ENCODE measurements around the gene EFNB3.
A peak's percentile ranks its signal among the peaks of the same experiment; 100 is the strongest.

The EFNB3 gene

GRCh38 chr17:7703584-7704479, 1.2 kb upstream of the EFNB3 start:
- H3K9me3 ChIP-seq, result no peaks in the 10 kb centered on the region
- 0 out of 2 replicates have a peak, but pooled peaks cover 6% of the 10 kb centered on the region for H3K27me3 ChIP-seq
- 0 out of 2 replicates have a peak, but pooled peaks cover 6% of the 10 kb centered on the region for H3K4me1 ChIP-seq
- no peak overlapping the region for H3K4me3 ChIP-seq (ENCODE audit: low read depth, low read length)
- TF ChIP-seq CTCF (IDR thresholded peaks at IDR 0.05; ENCODE audit: low read depth, low read length), result no peak
- no peaks in the 10 kb centered on the region for H3K36me3 ChIP-seq
- peak; percentile 51 for DNase-seq

- Histone ChIP-seq H3K27me3 (0 out of 2 replicates have a peak, but pooled peaks cover 6% of the 10 kb centered on the region), H3K4me1 (0 out of 2 replicates have a peak, but pooled peaks cover 6% of the 10 kb centered on the region), H3K36me3 (no peaks in the 10 kb centered on the region), H3K9me3 (no peaks in the 10 kb centered on the region), H3K4me3 (ENCODE audit: low read depth, low read length) (peak overlapping the region; percentile 44)
- no peak for TF ChIP-seq CTCF (IDR thresholded peaks at IDR 0.05; ENCODE audit: low read depth, low read length)
- DNase-seq, result no peak
These were observed 560 bp downstream of the EFNB3 start for GRCh38 chr17:7705269-7706255.

DNA sequence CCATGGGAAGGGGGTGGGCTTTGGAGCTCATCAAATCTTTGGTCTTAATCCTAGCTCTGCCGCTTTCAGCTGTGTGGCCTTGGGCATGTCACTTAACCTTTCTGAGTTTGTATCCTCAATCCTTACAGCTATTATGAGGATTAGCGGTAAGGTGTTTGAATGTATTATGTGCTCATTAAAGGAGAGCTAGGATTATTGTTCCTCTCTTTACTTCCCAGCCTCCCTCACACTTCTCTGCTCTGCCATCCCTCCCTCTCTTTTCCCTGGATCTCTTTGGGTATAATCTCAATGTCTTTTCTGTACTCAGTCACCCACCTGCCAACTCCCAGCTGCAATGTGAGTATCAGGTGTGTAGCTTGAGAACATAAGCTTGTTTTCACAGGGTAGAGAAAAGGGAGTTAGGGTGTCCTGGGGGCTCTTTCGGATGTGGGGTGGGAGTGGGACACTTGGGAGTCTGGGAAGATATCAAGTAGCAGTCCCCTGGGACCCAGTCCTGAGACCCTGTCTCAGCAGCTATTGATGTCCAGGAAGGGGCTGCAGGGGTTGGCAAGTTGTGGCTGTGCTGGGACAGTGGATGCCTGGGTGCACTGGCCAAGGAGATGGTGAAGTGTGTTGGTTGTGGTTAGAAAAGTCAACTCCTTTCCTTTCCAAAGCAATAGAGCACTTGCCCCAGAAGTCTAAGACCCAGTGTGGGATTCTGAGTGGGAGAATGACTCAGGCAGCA, 1.8 kb downstream of the EFNB3 start:
- no peak for DNase-seq
- no peak for TF ChIP-seq CTCF (IDR thresholded peaks at IDR 0.05; ENCODE audit: low read depth, low read length)
- Histone ChIP-seq H3K9me3 (no peaks in the 10 kb centered on the region), H3K36me3 (no peaks in the 10 kb centered on the region), H3K4me3 (ENCODE audit: low read depth, low read length) (no peak overlapping the region), H3K27me3 (0 out of 2 replicates have a peak, but pooled peaks cover 6% of the 10 kb centered on the region), H3K4me1 (0 out of 2 replicates have a peak, but pooled peaks cover 6% of the 10 kb centered on the region)

DNA sequence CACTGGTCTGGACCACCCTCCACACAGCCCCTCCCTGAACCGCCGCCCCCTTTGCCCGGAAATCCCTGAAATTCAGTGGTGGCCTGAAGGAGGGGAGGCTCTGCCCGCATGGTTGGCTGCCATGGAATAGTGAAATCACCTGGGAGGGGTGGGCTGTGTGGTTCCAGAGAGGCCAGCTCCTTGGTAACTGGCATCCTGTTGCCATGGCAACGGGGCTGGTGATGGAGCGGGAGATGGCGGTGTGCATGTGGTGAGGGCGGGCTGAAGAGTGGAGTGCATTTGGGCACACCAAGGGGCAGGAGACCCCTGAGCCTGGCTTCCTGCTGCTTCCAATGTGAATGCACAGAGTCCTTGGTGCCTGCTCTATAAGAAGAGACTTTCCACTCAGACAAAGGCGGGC, 2.4 kb downstream of the EFNB3 start:
- Histone ChIP-seq H3K4me1 (0 out of 2 replicates have a peak, but pooled peaks cover 6% of the 10 kb centered on the region), H3K36me3 (no peaks in the 10 kb centered on the region), H3K9me3 (no peaks in the 10 kb centered on the region), H3K4me3 (ENCODE audit: low read depth, low read length) (no peak overlapping the region), H3K27me3 (0 out of 2 replicates have a peak, but pooled peaks cover 6% of the 10 kb centered on the region)
- TF ChIP-seq CTCF (IDR thresholded peaks at IDR 0.05; ENCODE audit: low read depth, low read length), result no peak
- no peak for DNase-seq

GRCh38 chr17:7707858-7708750, 3.1 kb downstream of the EFNB3 start:
- Histone ChIP-seq H3K4me1 (0 out of 2 replicates have a peak, but pooled peaks cover 6% of the 10 kb centered on the region), H3K4me3 (ENCODE audit: low read depth, low read length) (no peak overlapping the region), H3K9me3 (no peaks in the 10 kb centered on the region), H3K36me3 (no peaks in the 10 kb centered on the region), H3K27me3 (0 out of 2 replicates have a peak, but pooled peaks cover 6% of the 10 kb centered on the region)
- DNase-seq, result no peak
- no peak for TF ChIP-seq CTCF (IDR thresholded peaks at IDR 0.05; ENCODE audit: low read depth, low read length)

Measured in BE2C (cell line).